ENCODE results near the gene ARSH. TPM values are rescaled to one million over a fixed set of nuclear protein-coding genes. Genes with fewer than 3 reads are reported as not detected.
A peak's percentile ranks its signal among the peaks of the same experiment; 100 is the strongest.
"Not testable (repeated sequence)": the region's sequence is repeated elsewhere in the genome, so short reads cannot be mapped to it uniquely, and the experiment has no call there.

Gene ARSH
- total RNA-seq, result not detected
- not detected for polyA plus RNA-seq
- long read RNA-seq, donor 1, result 0 reads
- long read RNA-seq, donor 2, result 0 reads
- long read RNA-seq, donor 3, result 0 reads

- TF ChIP-seq CTCF (IDR thresholded peaks at IDR 0.05), result no peak
- peaks cover 0 to 47% (median 0%) of the 10 kb centered on the region in 11 donors for H3K9me3 ChIP-seq
- no peak for DNase-seq
- intact Hi-C loops (cut with DNase I), result no loop called here
- WGBS, 2 donors, result 63 to 84% methylated on average over 6 of the region's 6 CpGs
- no peak within 1 kb of the TSS for H3K27ac ChIP-seq
- no peaks in the 10 kb centered on the region for H3K4me1 ChIP-seq
- no peaks in the 10 kb centered on the region for H3K36me3 ChIP-seq
- H3K4me3 ChIP-seq, result no peak within 1 kb of the TSS
- no peaks in the 10 kb centered on the region for H3K27me3 ChIP-seq
- no peak for ATAC-seq
These were observed at the start of gene ARSH for GRCh38 chrX:3006495-3006894. Gene ARSH, plus strand, starts transcription at chrX:3006546. Its CDS starts 67 bp downstream, at chrX:3006613.

- intact Hi-C loops (cut with DNase I), result no loop called here
- ATAC-seq (peak in 3 of 8 donors; percentile 47 to 89 (median 77)), DNase-seq (peak in 1 of 2 donors; percentile 5)
- WGBS, 2 donors, result 31 to 64% methylated on average over 9 of the region's 9 CpGs
- Histone ChIP-seq H3K27me3 (no peaks in the 10 kb centered on the region), H3K9me3 (no peaks in the 10 kb centered on the region), H3K4me1 (no peaks in the 10 kb centered on the region), H3K36me3 (no peaks in the 10 kb centered on the region), H3K4me3 (no peak overlapping the region), H3K27ac (no peak overlapping the region)
- TF ChIP-seq CTCF (IDR thresholded peaks at IDR 0.05), result no peak
These were observed 48.1 kb upstream of the ARSH start for GRCh38 chrX:2958199-2958598.

GRCh38 chrX:2960861-2961515 is 45.4 kb upstream of the ARSH start:
- H3K4me1 ChIP-seq, result peaks cover 0 to 18% (median 0%) of the 10 kb centered on the region in 9 donors
- TF ChIP-seq CTCF (IDR thresholded peaks at IDR 0.05), result no peak
- H3K27ac ChIP-seq, result no peak overlapping the region
- no peaks in the 10 kb centered on the region for H3K9me3 ChIP-seq
- H3K27me3 ChIP-seq, result no peaks in the 10 kb centered on the region
- WGBS, 2 donors, result 77 to 79% methylated on average over 14 of the region's 14 CpGs
- ATAC-seq (no peak), DNase-seq (no peak)
- intact Hi-C loops (cut with DNase I), result no loop called here
- no peak overlapping the region for H3K4me3 ChIP-seq
- no peaks in the 10 kb centered on the region for H3K36me3 ChIP-seq

GRCh38 chrX:2962381-2962780 is 44.0 kb upstream of the ARSH start:
- intact Hi-C loops (cut with DNase I), result no loop called here
- Histone ChIP-seq H3K27ac (no peak overlapping the region), H3K4me3 (no peak overlapping the region), H3K9me3 (no peaks in the 10 kb centered on the region), H3K4me1 (peaks cover 0 to 24% (median 0%) of the 10 kb centered on the region in 9 donors), H3K27me3 (no peaks in the 10 kb centered on the region), H3K36me3 (no peaks in the 10 kb centered on the region)
- no peak for DNase-seq
- ATAC-seq, result no peak
- TF ChIP-seq CTCF (IDR thresholded peaks at IDR 0.05), result no peak
- 87 to 88% methylated on average over 10 to 11 of the region's 11 CpGs for WGBS, 2 donors

GRCh38 chrX:2963449-2963848 is 42.9 kb upstream of the ARSH start:
- peak overlapping the region in 1 of 10 donors; percentile 74 for H3K27ac ChIP-seq
- DNase-seq; ATAC-seq; intact Hi-C loops (cut with DNase I); H3K36me3 ChIP-seq; H3K27me3 ChIP-seq; H3K9me3 ChIP-seq; H3K4me3 ChIP-seq: not testable (repeated sequence)
- WGBS, 2 donors, result 82 to 86% methylated on average over 7 of the region's 7 CpGs
- peaks cover 0 to 35% (median 0%) of the 10 kb centered on the region in 9 donors for H3K4me1 ChIP-seq

GRCh38 chrX:2963992-2964794 is 42.2 kb upstream of the ARSH start:
- H3K27me3 ChIP-seq; H3K36me3 ChIP-seq; H3K4me3 ChIP-seq; intact Hi-C loops (cut with DNase I); DNase-seq; H3K9me3 ChIP-seq: not testable (repeated sequence)
- Histone ChIP-seq H3K27ac (peak overlapping the region in 3 of 10 donors; percentile 46 to 74 (median 50)), H3K4me1 (peaks cover 0 to 42% (median 0%) of the 10 kb centered on the region in 9 donors)
- WGBS, 2 donors, result 47 to 51% methylated on average over 12 to 15 of the region's 16 CpGs
- peak in 5 of 8 donors; percentile 25 to 79 (median 44) for ATAC-seq

All from heart right ventricle (tissue), 16 donors.